Uterus (tissue), 4 donors: ENCODE results near the gene TP53BP1. TPM values are rescaled to one million over a fixed set of nuclear protein-coding genes. Genes with fewer than 3 reads are reported as not detected.

Source experiments
- DNase-seq, 2 donors: peaks; one replicate each; pipeline ENCODE4 v3.0.0-alpha.2; 2019 to 2020
- H3K27ac ChIP-seq, 2 donors: fragments of 200-600 bp; sonication (generic); 1 replicate in 1 of 2; 2 replicates in 1 of 2; pipeline ENCODE4 v1.5.1; 2016 to 2018
- H3K27me3 ChIP-seq, 2 donors: fragments of 200-600 bp; sonication (generic); one replicate each; pipeline ENCODE4 v1.5.1; 2018 to 2019; ENCODE audit warnings: control low read depth in 1 of 2
- H3K36me3 ChIP-seq, 2 donors: fragments of 200-600 bp; sonication (generic); one replicate each; pipeline ENCODE4 v1.5.1; 2019; ENCODE audit warnings: control low read depth in 1 of 2
- H3K4me1 ChIP-seq, 2 donors: fragments of 200-600 bp; sonication (generic); one replicate each; pipeline ENCODE4 v1.5.1; 2018 to 2019; ENCODE audit warnings: control low read depth in 1 of 2
- H3K4me3 ChIP-seq, 2 donors: fragments of 200-600 bp; sonication (generic); 1 replicate in 1 of 2; 2 replicates in 1 of 2; pipeline ENCODE4 v1.5.1; 2018 to 2019; ENCODE audit warnings: mild to moderate bottlenecking in 1 of 2
- H3K9me3 ChIP-seq, 2 donors: fragments of 200-600 bp; sonication (generic); one replicate each; pipeline ENCODE4 v1.5.1; 2019; ENCODE audit warnings: control low read depth in 1 of 2
- POLR2A ChIP-seq, 2 donors: fragments of 450-650 bp; IDR thresholded peaks; one replicate each; pipeline ENCODE4 v1.6.1; 2016; ENCODE audit warnings: antibody characterized with exemption in 2 of 2, mild to moderate bottlenecking in 1 of 2, moderate library complexity in 1 of 2
- intact Hi-C: fragments of 100-400 bp; cut with DNase I; formaldehyde crosslinking; loops from one replicate; pipeline ENCODE4 v1.15.1; 2023; ENCODE audit warnings: low total_unique reads
- total RNA-seq, 4 donors: library from RNA; depleted of rRNA in 3 of 4; stranded (reverse); fragments of >200 nt in 3 of 4; gene quantifications; one replicate each; pipeline versions ENCODE4 v1.1.0 to v1.2.4, GENCODE V29; 2014 to 2023
- TF ChIP-seq, protein P1 (sequence below), 4 experiments: fragments of 200-600 bp in 2 of 4; fragments of 450-650 bp in 2 of 4; sonication (generic) in 2 of 4; IDR thresholded peaks; one replicate each; pipeline ENCODE4 v1.5.1; 2016 to 2019; ENCODE audit warnings: antibody characterized with exemption in 4 of 4, mild to moderate bottlenecking in 2 of 4, moderate library complexity in 1 of 4
- donor health status: DM: yes; HTN: yes; CAD: no.

TP53BP1 gene
- total RNA-seq, 4 donors from 2014 or later: 30.2 to 150 (median 51.4) TPM

DNA sequence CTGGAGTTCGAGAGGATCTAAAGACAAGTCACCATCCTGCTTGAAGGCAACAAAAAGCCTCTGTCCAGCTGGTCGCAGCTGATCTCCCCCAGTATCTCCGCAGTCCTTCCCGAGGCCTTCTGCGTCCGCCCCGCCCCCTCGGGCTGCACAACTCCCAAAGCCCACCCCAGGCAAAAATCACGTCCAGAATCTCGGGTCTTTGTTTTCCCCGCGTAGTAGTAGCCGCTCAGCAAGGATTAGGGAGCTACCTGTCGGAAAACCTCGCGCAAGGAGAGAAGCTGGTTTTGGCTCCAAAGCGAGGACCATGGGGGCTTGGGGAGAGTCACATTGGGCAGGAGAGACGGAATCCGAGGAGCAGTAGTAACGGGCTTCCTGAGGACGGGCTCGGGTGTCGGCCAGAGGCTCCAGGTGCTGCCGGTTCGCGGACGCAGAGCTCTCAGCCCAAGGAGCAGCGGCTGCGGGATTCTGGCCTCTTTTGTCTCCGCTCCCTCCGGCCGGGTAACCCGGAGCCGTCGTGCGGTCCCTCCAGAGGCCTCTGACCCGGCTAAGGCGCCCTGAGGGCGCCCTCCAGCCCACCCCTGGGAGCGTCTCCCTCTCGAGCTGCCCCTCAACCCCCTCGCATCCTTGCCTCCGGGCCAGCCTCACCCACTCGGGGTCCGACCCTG, 122.5 kb downstream of the TP53BP1 start:
- Histone ChIP-seq H3K36me3 (no peaks in the 10 kb centered on the region), H3K9me3 (no peaks in the 10 kb centered on the region), H3K27me3 (no peaks in the 10 kb centered on the region), H3K27ac (peak overlapping the region; percentile 59 to 71), H3K4me3 (peak overlapping the region; percentile 65 to 71), H3K4me1 (no peaks in the 10 kb centered on the region)
- TF ChIP-seq POLR2A (IDR thresholded peaks at IDR 0.05): no peak
- TF ChIP-seq, protein P1, sequence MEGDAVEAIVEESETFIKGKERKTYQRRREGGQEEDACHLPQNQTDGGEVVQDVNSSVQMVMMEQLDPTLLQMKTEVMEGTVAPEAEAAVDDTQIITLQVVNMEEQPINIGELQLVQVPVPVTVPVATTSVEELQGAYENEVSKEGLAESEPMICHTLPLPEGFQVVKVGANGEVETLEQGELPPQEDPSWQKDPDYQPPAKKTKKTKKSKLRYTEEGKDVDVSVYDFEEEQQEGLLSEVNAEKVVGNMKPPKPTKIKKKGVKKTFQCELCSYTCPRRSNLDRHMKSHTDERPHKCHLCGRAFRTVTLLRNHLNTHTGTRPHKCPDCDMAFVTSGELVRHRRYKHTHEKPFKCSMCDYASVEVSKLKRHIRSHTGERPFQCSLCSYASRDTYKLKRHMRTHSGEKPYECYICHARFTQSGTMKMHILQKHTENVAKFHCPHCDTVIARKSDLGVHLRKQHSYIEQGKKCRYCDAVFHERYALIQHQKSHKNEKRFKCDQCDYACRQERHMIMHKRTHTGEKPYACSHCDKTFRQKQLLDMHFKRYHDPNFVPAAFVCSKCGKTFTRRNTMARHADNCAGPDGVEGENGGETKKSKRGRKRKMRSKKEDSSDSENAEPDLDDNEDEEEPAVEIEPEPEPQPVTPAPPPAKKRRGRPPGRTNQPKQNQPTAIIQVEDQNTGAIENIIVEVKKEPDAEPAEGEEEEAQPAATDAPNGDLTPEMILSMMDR (IDR thresholded peaks at IDR 0.05): no peak
- intact Hi-C loops: no loop called here
- peak in 1 of 2 donors; percentile 20 for DNase-seq

DNA sequence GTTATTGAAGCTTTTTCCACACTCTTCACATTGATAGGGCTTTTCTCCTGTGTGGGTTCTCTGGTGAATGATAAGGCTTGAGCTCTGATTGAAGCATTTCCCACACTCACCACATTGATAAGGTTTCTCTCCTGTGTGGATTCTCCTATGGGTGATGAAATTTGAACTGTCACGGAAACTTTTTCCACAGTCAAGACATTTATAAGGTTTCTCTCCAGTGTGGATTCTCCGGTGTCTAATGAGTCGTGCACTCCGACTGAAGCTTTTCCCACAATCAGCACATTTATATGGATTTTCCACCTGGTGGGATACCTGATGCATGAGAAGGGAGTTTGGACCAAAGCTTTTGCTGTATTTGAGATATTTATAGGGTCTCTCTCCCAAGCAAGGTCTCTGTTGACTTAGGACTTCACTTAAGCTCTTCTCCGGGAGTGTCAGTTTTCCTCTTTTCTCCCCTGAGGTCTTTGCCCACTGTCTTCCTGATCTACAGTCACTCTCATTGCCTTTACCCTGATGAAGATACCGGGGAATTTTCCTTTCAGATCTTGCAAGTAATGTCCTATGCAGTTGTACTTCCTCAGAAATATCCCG, 131.5 kb downstream of the TP53BP1 start:
- intact Hi-C loops: no loop called here
- Histone ChIP-seq H3K36me3 (no peaks in the 10 kb centered on the region), H3K27ac (no peak overlapping the region), H3K27me3 (no peaks in the 10 kb centered on the region), H3K4me3 (no peak overlapping the region), H3K9me3 (peaks cover 0 to 41% of the 10 kb centered on the region in 2 donors), H3K4me1 (no peaks in the 10 kb centered on the region)
- TF ChIP-seq, protein P1 (IDR thresholded peaks at IDR 0.05): no peak
- no peak for TF ChIP-seq POLR2A (IDR thresholded peaks at IDR 0.05)
- DNase-seq: no peak

DNA sequence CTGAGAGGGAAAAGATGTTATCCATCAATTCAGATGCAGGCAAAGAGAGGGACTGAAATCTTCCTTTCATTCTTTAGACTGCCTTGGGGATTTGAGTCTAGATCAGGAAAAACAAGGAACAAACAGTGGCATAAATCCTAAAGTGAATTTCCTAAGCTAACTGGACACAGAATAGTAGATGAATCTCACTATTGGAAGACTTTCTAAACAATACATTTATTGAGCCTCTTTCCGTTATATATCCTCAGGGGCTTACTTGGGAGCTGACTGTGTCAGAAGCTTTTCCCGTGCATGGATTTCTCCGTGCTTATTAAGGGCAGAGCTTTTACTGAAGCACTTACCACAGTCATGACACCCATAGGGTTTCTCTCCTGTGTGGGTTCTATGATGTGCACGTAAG, 132.1 kb downstream of the TP53BP1 start:
- peaks cover 0 to 41% of the 10 kb centered on the region in 2 donors for H3K9me3 ChIP-seq
- intact Hi-C loops: no loop called here
- TF ChIP-seq, protein P1 (IDR thresholded peaks at IDR 0.05): no peak
- TF ChIP-seq POLR2A (IDR thresholded peaks at IDR 0.05): no peak
- no peaks in the 10 kb centered on the region for H3K27me3 ChIP-seq
- no peak overlapping the region for H3K27ac ChIP-seq
- no peak for DNase-seq
- no peaks in the 10 kb centered on the region for H3K36me3 ChIP-seq
- no peaks in the 10 kb centered on the region for H3K4me1 ChIP-seq
- H3K4me3 ChIP-seq: no peak overlapping the region

Other genes with a start within 250 kb of the TP53BP1 start
- not detected for gene TGM5, start 226.2 kb downstream of the TP53BP1 start, total RNA-seq
- gene TGM7, start 190.9 kb downstream of the TP53BP1 start, total RNA-seq: not detected
- 10 to 100 TPM in 3 of 4 donors, 1 to 10 TPM in 1; 9.5 to 28.2 (median 12.3) TPM for gene LCMT2, start 162.6 kb downstream of the TP53BP1 start, total RNA-seq
- 10 to 100 TPM in 3 of 4 donors, 1 to 10 TPM in 1; 5.4 to 39.3 (median 20.5) TPM for gene ZSCAN29, start 122.1 kb downstream of the TP53BP1 start, total RNA-seq
- gene TUBGCP4, start 122.1 kb downstream of the TP53BP1 start, total RNA-seq: 10 to 100 TPM in 2 of 4 donors, 1 to 10 TPM in 2; 6.9 to 21.2 (median 14.5) TPM
- 10 to 100 TPM in 3 of 4 donors, 1 to 10 TPM in 1; 5.9 to 27.6 (median 12.8) TPM for gene MAP1A, start 24.5 kb upstream of the TP53BP1 start, total RNA-seq
- gene PPIP5K1, start 97.1 kb upstream of the TP53BP1 start, total RNA-seq: 10 to 100 TPM in 3 of 4 donors, 1 to 10 TPM in 1; 7.1 to 74.8 (median 42.6) TPM
- gene CKMT1B, start 100.9 kb upstream of the TP53BP1 start, total RNA-seq: under 1 TPM in 2 of 4 donors, not detected in 2; 0.29 to 0.90 TPM
- 1 to 10 TPM in 1 of 4 donors, under 1 TPM in 2, not detected in 1; under 0.01 to 2.3 (median 0.88) TPM for gene STRC, start 125.6 kb upstream of the TP53BP1 start, total RNA-seq
- gene CATSPER2, start 155.7 kb upstream of the TP53BP1 start, total RNA-seq: 10 to 100 TPM in 1 of 4 donors, 1 to 10 TPM in 2, under 1 TPM in 1; 0.51 to 18.9 (median 3.3) TPM
- gene CKMT1A, start 200.7 kb upstream of the TP53BP1 start, total RNA-seq: not detected